GM12878 (cell line): Measurements from ENCODE around the gene CPVL. TPM values are rescaled to one million over a fixed set of nuclear protein-coding genes. Genes with fewer than 3 reads are reported as not detected.

Source experiments
- ATAC-seq: fragments of 200-7000 bp; cut with Tn5 transposase; 3 replicates; pipeline ENCODE4 v1.9.1; 2020; ENCODE audit warnings: mild to moderate bottlenecking, moderate library complexity
- BruUV-seq: library from RNA; stranded (reverse); fragments of 400-500 nt; replicated peaks from 2 replicates; lab custom pipeline; 2021; lab: Mats Ljungman, UMichigan
- CTCF ChIA-PET: fragments of 300-600 bp; sonication (Branson Sonifier 250); formaldehyde crosslinking; extraction: SDS; loops from one replicate; lab custom pipeline; 2021; ENCODE audit warnings: inconsistent platforms; lab: Yijun Ruan, JAX
- POLR2A ChIA-PET: fragments of 350-600 bp; formaldehyde crosslinking; extraction: SDS; loops from one replicate; lab custom pipeline; 2021; ENCODE audit warnings: inconsistent platforms; lab: Charles Lee
- RAD21 ChIA-PET: fragments of 300-600 bp; sonication (Branson Sonifier 250); formaldehyde crosslinking; loops from one replicate; lab custom pipeline; 2023; ENCODE audit warnings: antibody characterized with exemption; ENCODE audit not compliant: unreplicated experiment; lab: Charles Lee
- SMC1A ChIA-PET: fragments of 300-600 bp; sonication (Branson Sonifier 250); formaldehyde crosslinking; loops from one replicate; lab custom pipeline; 2023; ENCODE audit not compliant: unreplicated experiment, uncharacterized antibody; lab: Charles Lee
- DNase-seq: peaks from one replicate; pipeline ENCODE4 v3.0.0-alpha.2; 2011; ENCODE audit warnings: low read depth, low spot score
- FAIRE-seq: peaks from 3 replicates; lab custom pipeline; 2011; peaks lifted over from hg19 to GRCh38; lab: Jason Lieb, UNC
- H2AFZ ChIP-seq: 2 replicates; pipeline ENCODE4 v1.6.0; 2011; ENCODE audit warnings: low read depth, low read length, control low read depth; ENCODE audit not compliant: control insufficient read depth
- H3K27ac ChIP-seq: 2 replicates; pipeline ENCODE4 v1.5.1; 2011; ENCODE audit warnings: control low read depth; ENCODE audit not compliant: control insufficient read depth, insufficient read depth
- H3K27me3 ChIP-seq, 2 experiments: replicated peaks in 1 of 2; 2 replicates each; pipeline versions ENCODE4 v1.6.0 to v1.6.1; 2011; ENCODE audit warnings: low read length in 1 of 2; ENCODE audit not compliant: control insufficient read depth in 2 of 2, insufficient read depth in 2 of 2
- H3K36me3 ChIP-seq, 2 experiments: 2 replicates each; pipeline ENCODE4 v1.5.1; 2011; ENCODE audit warnings: low read length in 1 of 2; ENCODE audit not compliant: control insufficient read depth in 2 of 2, insufficient read depth in 2 of 2
- H3K4me1 ChIP-seq: 2 replicates; pipeline ENCODE4 v1.6.1; 2011; ENCODE audit warnings: mild to moderate bottlenecking, low read length, moderate library complexity, mixed read lengths; ENCODE audit not compliant: control insufficient read depth, insufficient read depth
- H3K4me2 ChIP-seq: 2 replicates; pipeline ENCODE4 v1.6.0; 2011; ENCODE audit warnings: control low read depth; ENCODE audit not compliant: control insufficient read depth, insufficient read depth
- H3K4me3 ChIP-seq: fragments of 200-600 bp; sonication (generic); 2 replicates; pipeline ENCODE4 v1.5.1; 2016
- H3K79me2 ChIP-seq: 2 replicates; pipeline ENCODE4 v1.6.0; 2011; ENCODE audit warnings: low read length; ENCODE audit not compliant: control insufficient read depth, insufficient read depth
- H3K9ac ChIP-seq: 2 replicates; pipeline ENCODE4 v1.8.0; 2011; ENCODE audit warnings: low read length, control low read depth, mixed read lengths; ENCODE audit not compliant: control insufficient read depth, insufficient read depth
- H3K9me3 ChIP-seq: replicated peaks from 3 replicates; pipeline ENCODE4 v1.5.1; 2011; ENCODE audit warnings: mild to moderate bottlenecking, low read length; ENCODE audit not compliant: control insufficient read depth, insufficient read depth
- H4K20me1 ChIP-seq: 2 replicates; pipeline ENCODE4 v1.6.0; 2011; ENCODE audit not compliant: control insufficient read depth, insufficient read depth
- NFYB ChIP-seq: IDR thresholded peaks from 2 replicates; pipeline ENCODE4 v1.6.1; 2011; ENCODE audit warnings: low read depth, mild to moderate bottlenecking, low read length, improper control_type of control experiment, moderate library complexity; ENCODE audit not compliant: insufficient read depth
- NKRF ChIP-seq: fragments of 450-650 bp; conservative IDR thresholded peaks from 2 replicates; pipeline ENCODE4 v1.6.1; 2017; ENCODE audit warnings: mild to moderate bottlenecking, moderate library complexity
- NRF1 ChIP-seq: conservative IDR thresholded peaks from 2 replicates; pipeline ENCODE4 v1.6.1; 2011; ENCODE audit warnings: mild to moderate bottlenecking, low read depth, low read length, improper control_type of control experiment
- SIX5 ChIP-seq: IDR thresholded peaks from 2 replicates; pipeline ENCODE4 v1.6.1; 2011; ENCODE audit warnings: mild to moderate bottlenecking, low read depth, low read length, moderate library complexity; ENCODE audit not compliant: severe bottlenecking
- SKIL ChIP-seq: fragments of 450-650 bp; IDR thresholded peaks from 2 replicates; pipeline ENCODE4 v1.6.1; 2017; ENCODE audit warnings: mild to moderate bottlenecking, low read depth, inconsistent platforms; ENCODE audit not compliant: poor library complexity, severe bottlenecking
- WGBS: methylation state at CpG from one replicate; pipeline ENCODE4 v1.1.6; 2016; ENCODE audit warnings: low lambda C conversion rate; ENCODE audit not compliant: insufficient replicate concordance, insufficient coverage; ENCODE audit errors: missing lambda C conversion rate; 5-methylcytosine and 5-hydroxymethylcytosine counted together
- in situ Hi-C: fragments of 300-500 bp; cut with MboI; formaldehyde crosslinking; loops from 9 replicates; pipeline ENCODE4 v1.14.3; 2018; ENCODE audit warnings: mixed read lengths
- intact Hi-C: fragments of 100-400 bp; cut with micrococcal nuclease; formaldehyde crosslinking; loops from one replicate; pipeline ENCODE4 v1.14.2; 2022; ENCODE audit not compliant: unreplicated experiment
- polyA plus RNA-seq, 11 experiments: library from polyadenylated mRNA; depleted of rRNA in 4 of 11; unstranded in 6 of 11; stranded (reverse) in 5 of 11; fragments of >200 nt; fragmentation: Nextera tagmentation in 4 of 11; fragmentation: Illumina TruSeq in 1 of 11; extraction: Ambion mirVana in 4 of 11; extraction: Trizol in 1 of 11; gene quantifications; 1 replicate in 1 of 11; 2 replicates in 10 of 11; pipeline versions ENCODE4 v1.2.1 to v1.2.3, GENCODE V29; 2011 to 2016; ENCODE audit warnings: inconsistent platforms in 2 of 11, missing spikeins in 2 of 11, low read depth in 1 of 11
- total RNA-seq, 4 experiments: library from RNA; depleted of rRNA in 3 of 4; stranded (reverse); fragments of >200 nt in 3 of 4; fragmentation: Illumina TruSeq in 1 of 4; extraction: Trizol in 1 of 4; gene quantifications; 2 replicates each; pipeline versions ENCODE4 v1.2.1 to v1.2.3, GENCODE V29; 2013 to 2021

Gene CPVL
- total and polyA plus RNA-seq, 10 of the 15 experiments (the other 5 are each of a cell fraction or from before 2014, with no cell fraction given) = 0.59 TPM; not detected in 9

GRCh38 chr7:28957064-28957750 lies 189.1 kb downstream of the CPVL start:
- BruUV-seq = no TSS peak
- Histone ChIP-seq H3K79me2 (no peaks in the 10 kb centered on the region), H3K9me3 (peaks cover 3% of the 10 kb centered on the region; the same call in 2 of the 3 replicates), H3K27ac (no peak overlapping the region), H3K4me3 (no peak overlapping the region), H3K4me1 (no peaks in the 10 kb centered on the region), H3K4me2 (no peak overlapping the region), H3K9ac (no peak overlapping the region)
- CTCF ChIA-PET = interaction anchor here (0.9 kb wide), 1 partner anchor 30 kb away, joined by 3 read pairs; no protein-coding TSS in a partner anchor
- SMC1A ChIA-PET = no interaction called here
- RAD21 ChIA-PET = no interaction called here
- ATAC-seq = no peak
- WGBS = 12% methylated on average over 49 of the region's 59 CpGs
- no peak for TF ChIP-seq NFYB
- TF ChIP-seq SKIL = no peak
- TF ChIP-seq SIX5 = no peak
- no peak for TF ChIP-seq NRF1
- no peak for TF ChIP-seq NKRF
- TF ChIP-seq, all 136 proteins: peak for 0
- no peak overlapping the region for H2AFZ ChIP-seq
- in situ Hi-C loops = no loop called here
- intact Hi-C loops = no loop called here
- POLR2A ChIA-PET = no interaction called here
- H3K27me3 ChIP-seq = peaks cover 11 to 17% of the 10 kb centered on the region in 2 experiments
- H3K36me3 ChIP-seq = no peaks in the 10 kb centered on the region
- FAIRE-seq (no peak), DNase-seq (no peak)
- no peaks in the 10 kb centered on the region for H4K20me1 ChIP-seq
